ENCODE results near the gene RBP2.
A peak's percentile ranks its signal among the peaks of the same experiment; 100 is the strongest.

Gene RBP2

DNA sequence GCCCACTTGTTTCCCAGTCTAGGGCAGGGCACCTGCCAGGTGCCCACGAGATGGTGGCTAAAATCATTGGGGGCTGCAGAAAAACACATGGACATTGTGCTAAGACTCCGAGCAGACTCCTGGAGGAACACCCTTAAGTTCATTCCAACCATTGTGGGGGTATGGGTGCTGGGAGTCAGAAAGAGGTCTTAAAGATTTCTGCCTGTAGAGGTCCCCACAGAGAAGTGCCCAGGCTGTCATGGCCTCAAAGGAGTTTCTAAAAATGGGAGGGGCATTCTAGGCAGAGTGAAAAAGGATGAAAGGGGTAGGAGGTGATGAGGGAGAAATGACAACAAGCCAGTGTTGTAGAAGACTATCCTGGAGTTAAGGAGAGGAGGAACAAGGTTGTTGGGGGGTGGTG lies 46.1 kb upstream of the RBP2 start:
- TF ChIP-seq, protein P1, sequence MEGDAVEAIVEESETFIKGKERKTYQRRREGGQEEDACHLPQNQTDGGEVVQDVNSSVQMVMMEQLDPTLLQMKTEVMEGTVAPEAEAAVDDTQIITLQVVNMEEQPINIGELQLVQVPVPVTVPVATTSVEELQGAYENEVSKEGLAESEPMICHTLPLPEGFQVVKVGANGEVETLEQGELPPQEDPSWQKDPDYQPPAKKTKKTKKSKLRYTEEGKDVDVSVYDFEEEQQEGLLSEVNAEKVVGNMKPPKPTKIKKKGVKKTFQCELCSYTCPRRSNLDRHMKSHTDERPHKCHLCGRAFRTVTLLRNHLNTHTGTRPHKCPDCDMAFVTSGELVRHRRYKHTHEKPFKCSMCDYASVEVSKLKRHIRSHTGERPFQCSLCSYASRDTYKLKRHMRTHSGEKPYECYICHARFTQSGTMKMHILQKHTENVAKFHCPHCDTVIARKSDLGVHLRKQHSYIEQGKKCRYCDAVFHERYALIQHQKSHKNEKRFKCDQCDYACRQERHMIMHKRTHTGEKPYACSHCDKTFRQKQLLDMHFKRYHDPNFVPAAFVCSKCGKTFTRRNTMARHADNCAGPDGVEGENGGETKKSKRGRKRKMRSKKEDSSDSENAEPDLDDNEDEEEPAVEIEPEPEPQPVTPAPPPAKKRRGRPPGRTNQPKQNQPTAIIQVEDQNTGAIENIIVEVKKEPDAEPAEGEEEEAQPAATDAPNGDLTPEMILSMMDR (conservative IDR thresholded peaks at IDR 0.05; ENCODE audit: low read depth, low read length) = peak; percentile 46; the same call in 1 of the 2 replicates
- H3K9ac ChIP-seq = no peak overlapping the region
- H3K4me1 ChIP-seq (ENCODE audit: low read depth, poor library complexity, severe bottlenecking) = peaks cover 26% of the 10 kb centered on the region
- no peak overlapping the region for H3K27ac ChIP-seq
- H3K4me2 ChIP-seq = no peak overlapping the region
- H3K79me2 ChIP-seq (ENCODE audit: insufficient read depth, low read depth) = no peaks in the 10 kb centered on the region
- no peaks in the 10 kb centered on the region for H4K20me1 ChIP-seq (ENCODE audit: insufficient read depth)
- no peak overlapping the region for H2AFZ ChIP-seq (ENCODE audit: low read depth)
- H3K27me3 ChIP-seq (ENCODE audit: insufficient read depth, low read depth) = no peaks in the 10 kb centered on the region
- H3K36me3 ChIP-seq (ENCODE audit: insufficient read depth) = no peaks in the 10 kb centered on the region; the same call in 1 of the 2 replicates
- H3K4me3 ChIP-seq (IDR thresholded peaks at IDR 0.05; ENCODE audit: insufficient read depth, low read depth, low read length) = no peak overlapping the region

DNA sequence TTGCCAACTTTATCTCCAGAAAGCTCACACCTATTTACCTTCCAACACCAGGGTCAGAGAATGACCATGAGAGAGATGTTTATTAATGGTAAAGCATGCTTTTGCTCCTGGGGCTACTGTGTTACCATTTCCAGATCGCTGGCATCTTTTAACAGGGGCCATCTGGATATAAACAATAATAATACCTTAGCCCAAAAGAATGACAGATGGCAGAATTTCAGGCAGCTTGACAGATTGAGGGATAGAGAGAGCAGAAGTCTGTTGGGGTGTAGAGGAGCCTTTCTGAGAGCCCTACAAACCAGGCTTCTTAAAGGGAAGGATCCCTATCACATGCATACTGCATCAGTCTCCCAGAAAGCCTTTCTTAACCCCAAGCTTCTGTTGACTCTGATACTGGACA lies 45.5 kb upstream of the RBP2 start:
- H3K9ac ChIP-seq = no peak overlapping the region
- H3K4me3 ChIP-seq (IDR thresholded peaks at IDR 0.05; ENCODE audit: insufficient read depth, low read depth, low read length) = no peak overlapping the region
- H3K4me1 ChIP-seq (ENCODE audit: low read depth, poor library complexity, severe bottlenecking) = peaks cover 26% of the 10 kb centered on the region
- H3K4me2 ChIP-seq = no peak overlapping the region
- H2AFZ ChIP-seq (ENCODE audit: low read depth) = no peak overlapping the region
- H3K36me3 ChIP-seq (ENCODE audit: insufficient read depth) = no peaks in the 10 kb centered on the region; the same call in 1 of the 2 replicates
- H3K27me3 ChIP-seq (ENCODE audit: insufficient read depth, low read depth) = no peaks in the 10 kb centered on the region
- H4K20me1 ChIP-seq (ENCODE audit: insufficient read depth) = no peaks in the 10 kb centered on the region
- H3K27ac ChIP-seq = no peak overlapping the region
- TF ChIP-seq, protein P1 (conservative IDR thresholded peaks at IDR 0.05; ENCODE audit: low read depth, low read length) = no peak
- no peaks in the 10 kb centered on the region for H3K79me2 ChIP-seq (ENCODE audit: insufficient read depth, low read depth)

DNA sequence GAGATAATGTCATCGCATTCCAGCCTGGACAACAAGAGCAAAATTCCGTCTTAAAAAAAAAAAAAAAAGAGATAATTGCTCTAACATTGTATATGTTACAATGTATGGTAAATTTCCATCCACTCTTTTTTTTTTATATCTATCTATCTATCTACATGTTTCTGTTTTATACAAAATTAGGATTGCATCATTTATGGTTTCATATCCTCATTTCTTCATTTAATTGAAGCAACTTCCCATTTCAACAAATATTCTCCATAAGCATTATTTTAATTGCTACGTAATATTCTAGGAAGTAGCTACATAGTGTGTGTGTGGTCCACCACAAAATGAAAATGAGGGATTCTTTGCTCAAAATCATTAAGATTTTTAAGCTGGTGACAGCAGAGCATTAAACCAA lies 44.8 kb upstream of the RBP2 start:
- no peaks in the 10 kb centered on the region for H3K79me2 ChIP-seq (ENCODE audit: insufficient read depth, low read depth)
- no peaks in the 10 kb centered on the region for H3K27me3 ChIP-seq (ENCODE audit: insufficient read depth, low read depth)
- peaks cover 26% of the 10 kb centered on the region for H3K4me1 ChIP-seq (ENCODE audit: low read depth, poor library complexity, severe bottlenecking)
- no peak overlapping the region for H3K4me2 ChIP-seq
- H3K9ac ChIP-seq = no peak overlapping the region
- TF ChIP-seq, protein P1 (conservative IDR thresholded peaks at IDR 0.05; ENCODE audit: low read depth, low read length) = no peak
- no peak overlapping the region for H3K27ac ChIP-seq
- H3K4me3 ChIP-seq (IDR thresholded peaks at IDR 0.05; ENCODE audit: insufficient read depth, low read depth, low read length) = no peak overlapping the region
- no peak overlapping the region for H2AFZ ChIP-seq (ENCODE audit: low read depth)
- H4K20me1 ChIP-seq (ENCODE audit: insufficient read depth) = no peaks in the 10 kb centered on the region
- H3K36me3 ChIP-seq (ENCODE audit: insufficient read depth) = no peaks in the 10 kb centered on the region; the same call in 1 of the 2 replicates

DNA sequence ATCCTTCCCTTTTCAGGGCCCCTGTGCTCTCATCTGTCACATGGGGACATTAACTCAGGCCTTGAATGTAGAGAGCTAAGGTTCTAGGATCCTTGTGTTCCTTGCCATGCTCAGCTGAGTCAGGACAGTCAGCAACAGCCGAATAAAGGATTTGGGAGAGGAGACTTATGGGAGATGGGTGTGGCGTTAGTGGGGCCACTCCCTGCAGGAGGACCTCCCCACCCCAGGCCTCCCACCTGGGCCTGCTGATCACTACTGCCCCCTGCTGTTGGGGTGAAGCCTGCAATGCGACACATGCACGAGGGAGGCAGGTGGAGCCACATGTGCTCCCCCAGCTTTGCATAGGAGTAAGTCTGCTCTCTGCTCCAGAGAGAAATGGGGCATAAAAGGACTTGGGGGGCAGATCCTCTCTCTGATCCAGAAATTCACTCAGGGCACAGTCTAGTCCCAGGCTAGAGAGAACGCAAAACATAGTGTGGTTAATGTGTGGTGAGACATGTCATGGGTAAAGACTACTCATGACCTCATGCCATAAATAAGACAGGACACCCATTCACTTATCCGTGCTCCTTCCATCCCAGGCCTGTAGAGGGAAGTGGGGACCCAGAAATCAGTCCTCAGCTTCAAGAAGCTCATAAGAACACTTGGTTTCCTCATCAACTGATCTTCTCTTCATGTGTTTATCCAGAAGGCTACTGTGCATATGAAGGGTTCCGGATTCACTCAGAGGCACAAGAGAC lies 43.9 kb upstream of the RBP2 start:
- peak overlapping the region; percentile 10; the same call in 1 of the 2 replicates for H2AFZ ChIP-seq (ENCODE audit: low read depth)
- H3K4me2 ChIP-seq = no peak overlapping the region
- no peaks in the 10 kb centered on the region for H4K20me1 ChIP-seq (ENCODE audit: insufficient read depth)
- no peaks in the 10 kb centered on the region for H3K79me2 ChIP-seq (ENCODE audit: insufficient read depth, low read depth)
- H3K4me3 ChIP-seq (IDR thresholded peaks at IDR 0.05; ENCODE audit: insufficient read depth, low read depth, low read length) = no peak overlapping the region
- H3K27ac ChIP-seq = no peak overlapping the region
- TF ChIP-seq, protein P1 (conservative IDR thresholded peaks at IDR 0.05; ENCODE audit: low read depth, low read length) = peak; percentile 60
- no peaks in the 10 kb centered on the region; the same call in 1 of the 2 replicates for H3K36me3 ChIP-seq (ENCODE audit: insufficient read depth)
- no peak overlapping the region for H3K9ac ChIP-seq
- no peaks in the 10 kb centered on the region for H3K27me3 ChIP-seq (ENCODE audit: insufficient read depth, low read depth)
- peaks cover 23% of the 10 kb centered on the region for H3K4me1 ChIP-seq (ENCODE audit: low read depth, poor library complexity, severe bottlenecking)

Data from KMS-11 (cell line).